HG03280 (cell line): ENCODE results near the gene WFS1.
A peak's percentile ranks its signal among the peaks of the same experiment; 100 is the strongest.

Source experiments
- ATAC-seq: cut with Tn5 transposase; IDR thresholded peaks from one replicate; pipeline ENCODE4 v1.9.1; 2021; ENCODE audit warnings: mild to moderate bottlenecking, moderate library complexity; ENCODE audit not compliant: unreplicated experiment

The WFS1 gene, protein sequence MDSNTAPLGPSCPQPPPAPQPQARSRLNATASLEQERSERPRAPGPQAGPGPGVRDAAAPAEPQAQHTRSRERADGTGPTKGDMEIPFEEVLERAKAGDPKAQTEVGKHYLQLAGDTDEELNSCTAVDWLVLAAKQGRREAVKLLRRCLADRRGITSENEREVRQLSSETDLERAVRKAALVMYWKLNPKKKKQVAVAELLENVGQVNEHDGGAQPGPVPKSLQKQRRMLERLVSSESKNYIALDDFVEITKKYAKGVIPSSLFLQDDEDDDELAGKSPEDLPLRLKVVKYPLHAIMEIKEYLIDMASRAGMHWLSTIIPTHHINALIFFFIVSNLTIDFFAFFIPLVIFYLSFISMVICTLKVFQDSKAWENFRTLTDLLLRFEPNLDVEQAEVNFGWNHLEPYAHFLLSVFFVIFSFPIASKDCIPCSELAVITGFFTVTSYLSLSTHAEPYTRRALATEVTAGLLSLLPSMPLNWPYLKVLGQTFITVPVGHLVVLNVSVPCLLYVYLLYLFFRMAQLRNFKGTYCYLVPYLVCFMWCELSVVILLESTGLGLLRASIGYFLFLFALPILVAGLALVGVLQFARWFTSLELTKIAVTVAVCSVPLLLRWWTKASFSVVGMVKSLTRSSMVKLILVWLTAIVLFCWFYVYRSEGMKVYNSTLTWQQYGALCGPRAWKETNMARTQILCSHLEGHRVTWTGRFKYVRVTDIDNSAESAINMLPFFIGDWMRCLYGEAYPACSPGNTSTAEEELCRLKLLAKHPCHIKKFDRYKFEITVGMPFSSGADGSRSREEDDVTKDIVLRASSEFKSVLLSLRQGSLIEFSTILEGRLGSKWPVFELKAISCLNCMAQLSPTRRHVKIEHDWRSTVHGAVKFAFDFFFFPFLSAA

DNA sequence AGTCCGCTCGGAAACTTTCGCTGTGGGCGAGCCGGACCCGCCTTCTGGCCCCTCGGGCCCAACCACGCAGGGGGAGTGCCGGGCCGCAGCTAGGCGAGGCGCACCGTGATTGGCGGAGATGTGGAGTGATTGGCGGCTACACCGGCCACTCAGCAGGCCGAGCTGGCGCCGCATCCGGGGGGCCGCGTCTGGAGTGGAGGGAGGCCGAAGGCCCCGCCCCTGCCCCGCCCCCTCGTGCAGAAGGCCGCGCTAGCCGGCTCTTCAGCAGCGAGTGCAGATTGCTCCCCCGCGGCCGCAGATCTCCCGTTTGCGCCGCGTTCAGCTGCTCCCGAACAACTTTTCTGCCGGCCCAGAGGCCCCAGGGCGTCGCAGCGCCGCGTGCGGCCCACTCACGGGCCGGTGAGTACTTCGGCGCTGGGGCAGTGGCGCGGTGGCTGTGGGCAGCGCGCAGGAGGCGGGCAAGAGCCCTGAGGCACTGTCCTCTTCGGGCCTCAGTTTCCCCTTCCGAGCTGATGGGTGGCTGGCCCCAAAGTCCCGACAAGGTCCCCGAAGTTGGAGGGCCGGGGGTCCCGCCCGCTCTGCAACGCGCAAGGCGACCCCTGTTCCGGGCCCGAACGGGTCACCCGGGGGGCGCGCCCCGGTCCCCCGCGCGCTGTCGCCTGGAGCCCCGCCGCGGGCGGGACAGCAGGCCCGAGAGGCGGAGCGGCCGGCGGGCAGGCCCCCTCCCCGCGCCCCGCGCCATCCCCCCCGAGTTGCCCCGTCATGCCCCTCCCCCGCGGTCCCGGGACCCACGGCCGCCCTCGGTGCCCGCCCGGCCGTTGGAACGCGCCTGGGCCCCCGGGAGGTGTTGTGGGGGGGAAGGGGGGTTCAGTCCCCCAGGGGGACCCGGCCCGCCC lies at the start of gene WFS1:
WFS1 (plus strand) TSS at position 235 of the 896 bp plus-strand sequence. CDS start 7,606 bp downstream, outside the sequence.
- peak; percentile 100 for ATAC-seq

GRCh38 chr4:6221301-6221850 lies 48.3 kb upstream of the WFS1 start:
- no peak for ATAC-seq

DNA sequence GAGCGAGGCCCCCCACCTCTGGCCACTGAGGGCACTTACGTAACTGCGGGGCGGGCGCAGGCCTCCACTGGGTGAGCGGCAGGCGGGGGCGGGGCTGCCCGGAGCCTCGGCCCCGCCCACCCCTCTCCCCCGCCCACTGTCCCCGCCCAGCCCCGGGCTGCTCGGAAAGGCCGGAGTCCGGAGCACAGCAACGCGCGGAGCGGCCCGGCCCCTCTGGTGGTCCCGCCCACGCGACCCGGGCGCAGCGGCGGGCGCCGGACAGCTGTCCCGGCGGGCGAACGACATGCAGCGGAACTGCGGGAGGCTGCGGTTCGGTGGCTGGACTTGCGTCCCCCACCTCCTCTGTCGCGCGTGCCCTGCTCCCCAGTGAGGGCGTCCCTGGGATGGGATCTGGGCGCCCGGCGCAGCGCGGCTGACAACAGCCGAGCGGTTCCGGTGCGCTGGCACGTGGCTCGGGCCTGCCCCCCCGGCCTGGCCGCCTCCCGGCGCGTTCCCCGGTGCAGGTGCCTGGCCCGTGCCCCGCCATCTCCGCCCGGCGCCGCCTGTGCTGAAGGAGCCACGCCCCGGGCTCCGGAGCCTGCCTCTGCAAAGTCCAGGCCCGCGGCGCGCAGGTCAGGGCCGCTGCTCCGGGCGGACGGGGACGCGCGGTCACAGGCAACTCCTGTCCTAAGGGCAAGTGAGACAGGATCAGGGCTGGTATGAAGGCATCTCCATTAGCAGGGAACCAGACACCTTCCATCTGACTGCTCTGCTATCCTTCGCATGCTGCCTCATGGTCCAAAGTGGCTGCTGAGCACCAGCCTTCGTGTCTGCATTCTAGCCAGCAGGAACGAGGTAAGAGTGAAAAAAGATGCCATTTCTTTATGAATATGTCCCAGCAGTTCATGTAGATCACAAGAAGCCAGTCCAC lies 47.5 kb upstream of the WFS1 start:
- ATAC-seq = no peak

DNA sequence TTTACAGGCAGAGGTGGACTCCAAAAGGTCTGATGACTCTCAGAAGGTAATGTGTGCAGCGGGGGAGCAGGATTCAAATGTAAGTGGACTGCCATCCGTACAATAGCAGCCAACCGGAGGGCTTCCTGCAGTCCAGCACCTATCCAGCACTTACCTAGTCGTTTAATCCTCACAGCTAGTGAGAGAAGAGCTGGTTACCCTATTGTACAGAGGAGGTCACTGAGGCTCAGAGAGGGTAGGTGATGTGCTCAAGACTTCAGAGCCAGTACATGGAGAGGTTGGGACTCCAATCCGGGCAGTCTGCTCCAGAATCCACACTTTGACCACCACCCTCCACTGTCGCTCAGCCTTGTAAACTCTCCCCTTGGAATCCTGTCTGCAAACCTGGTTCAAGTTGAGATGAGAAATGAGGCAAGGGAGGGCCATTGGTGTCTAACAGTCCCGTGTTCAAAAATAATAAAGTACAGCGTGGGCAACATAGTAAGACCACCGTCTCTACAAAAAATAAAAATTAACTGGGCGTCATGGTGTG lies 46.8 kb upstream of the WFS1 start:
- ATAC-seq = no peak

GRCh38 chr4:6224735-6225134 lies 44.9 kb upstream of the WFS1 start:
- no peak for ATAC-seq

GRCh38 chr4:6225469-6225868 lies 44.2 kb upstream of the WFS1 start:
- no peak for ATAC-seq

GRCh38 chr4:6226506-6226905 lies 43.1 kb upstream of the WFS1 start:
- no peak for ATAC-seq

- no peak for ATAC-seq
Observed at GRCh38 chr4:6227412-6228157, 42.1 kb upstream of the WFS1 start.

- ATAC-seq = no peak
Observed at GRCh38 chr4:6228158-6229067, 41.2 kb upstream of the WFS1 start.

GRCh38 chr4:6229095-6229494 lies 40.6 kb upstream of the WFS1 start:
- ATAC-seq = no peak

DNA sequence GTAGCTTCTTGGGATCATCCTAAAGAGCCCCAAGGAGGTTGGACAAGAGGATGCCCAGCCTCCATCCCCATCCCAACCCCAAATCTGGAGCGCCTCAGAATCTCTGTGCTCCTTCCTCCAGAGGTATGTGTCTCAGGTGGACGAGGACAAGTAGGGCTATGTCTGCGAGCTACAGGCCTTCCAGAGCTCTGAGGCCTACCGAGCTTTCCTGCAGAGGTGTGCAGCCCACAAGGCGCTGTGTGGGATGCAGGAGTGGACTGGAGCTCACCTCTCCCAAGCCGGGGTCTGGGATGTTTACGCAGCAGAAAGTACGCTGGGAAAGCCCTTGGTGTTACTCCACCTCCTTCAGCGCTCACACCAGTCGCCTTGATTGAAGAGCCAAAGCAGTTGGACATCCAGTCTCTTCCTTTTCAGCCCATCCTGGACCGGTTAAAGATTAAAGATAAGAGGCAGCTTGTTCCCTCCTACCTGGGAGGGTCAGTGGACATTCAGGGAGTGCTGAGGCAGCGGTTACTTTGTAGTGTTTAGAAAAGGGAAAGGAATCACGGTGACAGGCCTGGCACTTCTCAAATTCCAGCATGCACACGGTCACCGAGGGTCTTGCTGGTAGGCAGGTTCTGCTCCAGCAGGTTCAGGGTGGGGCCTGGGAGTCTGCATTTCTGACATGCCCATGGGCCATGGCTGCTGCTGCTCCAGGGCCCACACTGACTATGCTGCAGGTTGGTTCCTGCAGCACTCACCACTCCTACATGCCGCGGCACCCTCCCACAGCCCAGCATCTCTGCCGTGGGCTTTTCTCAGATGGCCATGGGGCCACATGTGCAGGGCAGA lies 39.8 kb upstream of the WFS1 start:
- no peak for ATAC-seq

GRCh38 chr4:6230502-6230785 lies 39.2 kb upstream of the WFS1 start:
- no peak for ATAC-seq

- ATAC-seq = no peak
Observed at GRCh38 chr4:6230827-6231662, 38.6 kb upstream of the WFS1 start.

DNA sequence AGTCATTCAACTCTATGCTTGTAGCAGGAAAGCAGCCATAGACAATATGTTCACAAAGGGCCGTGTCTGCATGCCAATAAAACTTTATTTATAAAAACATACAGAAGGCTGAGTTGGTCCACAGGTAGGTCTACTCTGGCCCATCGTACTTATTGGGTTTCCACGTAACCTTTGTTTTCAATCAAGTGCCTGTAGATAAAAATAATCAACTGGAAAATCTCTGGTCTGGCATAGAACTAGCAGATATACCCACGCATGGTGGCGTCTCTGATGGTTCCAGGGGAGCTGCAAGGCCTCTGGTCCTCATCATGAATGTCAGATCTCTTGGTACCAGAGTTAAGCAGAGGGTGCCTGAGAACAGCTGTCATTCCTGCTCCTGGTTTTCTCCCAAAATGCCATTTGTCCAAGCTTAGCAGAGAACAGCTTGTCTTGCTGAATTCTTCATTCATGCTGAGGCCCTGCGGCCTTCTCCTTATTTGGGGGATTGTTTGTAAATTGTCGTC lies 37.9 kb upstream of the WFS1 start:
- no peak for ATAC-seq

DNA sequence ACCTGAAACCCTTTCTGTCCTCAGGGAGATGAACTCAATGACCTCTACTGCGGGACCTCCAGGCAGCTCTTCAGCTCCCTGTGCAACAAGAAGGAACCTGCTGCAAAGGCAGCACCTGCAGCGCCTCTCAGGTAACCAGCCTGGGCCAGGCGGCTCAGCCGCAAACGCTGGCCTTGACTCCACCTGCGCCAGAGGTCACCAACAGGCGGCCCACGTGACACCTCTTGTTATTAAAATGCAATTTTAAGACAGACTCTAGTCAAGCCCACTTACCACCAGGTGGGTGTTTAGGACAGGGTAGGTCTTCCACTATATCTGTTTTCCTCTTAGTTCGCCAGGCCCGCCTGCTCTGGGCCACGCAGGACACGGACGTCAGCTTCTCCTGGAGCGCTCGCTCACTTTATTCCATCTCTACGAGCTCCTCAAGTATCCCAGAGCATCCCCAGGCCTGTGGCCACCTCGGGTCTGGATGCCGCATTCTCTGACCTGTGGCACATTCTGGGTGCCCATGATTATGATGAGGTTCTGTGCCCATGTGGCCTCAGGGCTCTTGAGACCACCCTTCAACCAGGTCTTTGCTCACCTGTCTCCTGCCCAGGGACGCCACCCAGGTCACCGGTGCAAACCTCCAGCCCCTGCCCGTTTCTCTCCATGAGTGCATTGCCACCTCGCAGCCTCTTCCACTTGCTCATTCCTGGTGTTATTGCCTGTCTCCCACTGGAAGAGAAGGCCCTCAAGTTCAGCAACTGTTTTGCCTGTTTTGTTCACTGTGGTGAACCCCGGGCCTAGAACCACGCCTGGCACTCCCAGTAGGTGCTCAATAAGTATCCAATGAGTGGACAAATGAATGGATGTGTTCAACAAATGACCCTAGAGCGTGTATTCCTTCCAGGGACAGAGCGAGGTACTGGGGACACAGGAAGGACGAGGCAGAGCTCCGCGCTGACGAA lies 36.5 kb upstream of the WFS1 start:
- ATAC-seq = no peak
